A673 (cell line): ENCODE measurements around the gene FAM81A. TPM values are rescaled to one million over a fixed set of nuclear protein-coding genes. Genes with fewer than 3 reads are reported as not detected.

ENCODE experiments used
- BruUV-seq: library from RNA; stranded (reverse); fragments of 400-500 nt; replicated peaks from 2 replicates; lab custom pipeline; 2021; lab: Mats Ljungman, UMichigan
- CTCF ChIA-PET: fragments of 300-600 bp; sonication (Branson Sonifier 250); formaldehyde crosslinking; loops from one replicate; lab custom pipeline; 2022; ENCODE audit warnings: antibody characterized with exemption; lab: Charles Lee
- POLR2A ChIA-PET: fragments of 300-600 bp; sonication (Branson Sonifier 250); formaldehyde crosslinking; loops from one replicate; lab custom pipeline; 2022; ENCODE audit warnings: antibody characterized with exemption; ENCODE audit not compliant: low non-redundant PET; lab: Charles Lee
- DNase-seq: peaks from one replicate; pipeline ENCODE4 v3.0.0-alpha.2; 2015; ENCODE audit warnings: low spot score
- H3K27ac ChIP-seq: fragments of 200-600 bp; sonication (generic); 2 replicates; pipeline ENCODE4 v1.5.1; 2016; ENCODE audit warnings: mixed run types, low read depth, mild to moderate bottlenecking, mixed read lengths, antibody characterized with exemption, low read length; ENCODE audit not compliant: poor library complexity, severe bottlenecking
- H3K27me3 ChIP-seq: fragments of 200-600 bp; sonication (generic); replicated peaks from 2 replicates; pipeline ENCODE4 v1.6.1; 2017; ENCODE audit warnings: mixed run types, low read depth, mild to moderate bottlenecking, mixed read lengths, antibody characterized with exemption, low read length; ENCODE audit not compliant: insufficient read depth, poor library complexity
- H3K36me3 ChIP-seq: fragments of 200-600 bp; sonication (generic); 2 replicates; pipeline ENCODE4 v1.6.1; 2016; ENCODE audit warnings: mixed run types, mild to moderate bottlenecking, mixed read lengths, antibody characterized with exemption, low read length; ENCODE audit not compliant: insufficient read depth, poor library complexity, severe bottlenecking
- H3K4me1 ChIP-seq: fragments of 200-600 bp; sonication (generic); 2 replicates; pipeline ENCODE4 v1.6.1; 2017; ENCODE audit warnings: mixed run types, mild to moderate bottlenecking, mixed read lengths, antibody characterized with exemption, low read length; ENCODE audit not compliant: insufficient read depth, poor library complexity, severe bottlenecking
- H3K4me3 ChIP-seq: fragments of 200-600 bp; sonication (generic); 2 replicates; pipeline ENCODE4 v1.5.1; 2016; ENCODE audit warnings: low read depth, mixed run types, mild to moderate bottlenecking, mixed read lengths, low read length; ENCODE audit not compliant: poor library complexity, severe bottlenecking
- H3K9me3 ChIP-seq: fragments of 200-600 bp; sonication (generic); 2 replicates; pipeline ENCODE4 v1.6.1; 2016; ENCODE audit warnings: mixed run types, low read depth, mild to moderate bottlenecking, mixed read lengths, antibody characterized with exemption, low read length; ENCODE audit not compliant: poor library complexity, severe bottlenecking
- EZH2 ChIP-seq: fragments of 200-600 bp; sonication (generic); IDR thresholded peaks from 2 replicates; pipeline ENCODE4 v1.6.1; 2017; ENCODE audit warnings: borderline replicate concordance, low read depth, mild to moderate bottlenecking, mixed read lengths, antibody characterized with exemption, low read length; ENCODE audit not compliant: poor library complexity, severe bottlenecking
- intact Hi-C: fragments of 100-400 bp; cut with micrococcal nuclease; formaldehyde crosslinking; loops from one replicate; pipeline ENCODE4 v1.10.0; 2022; ENCODE audit not compliant: unreplicated experiment
- total RNA-seq: library from RNA; stranded (reverse); gene quantifications from 2 replicates; pipeline ENCODE4 v1.2.3, GENCODE V29; 2021
- TF ChIP-seq, protein P1 (sequence below): fragments of 300-800, 200-600 bp; sonication (generic); conservative IDR thresholded peaks from 2 replicates; pipeline ENCODE4 v1.5.1; 2017; ENCODE audit warnings: low read depth, mild to moderate bottlenecking, antibody characterized with exemption, low read length, moderate library complexity, mixed read lengths

FAM81A gene
- total RNA-seq, 1 experiment from 2014 or later = not detected

DNA sequence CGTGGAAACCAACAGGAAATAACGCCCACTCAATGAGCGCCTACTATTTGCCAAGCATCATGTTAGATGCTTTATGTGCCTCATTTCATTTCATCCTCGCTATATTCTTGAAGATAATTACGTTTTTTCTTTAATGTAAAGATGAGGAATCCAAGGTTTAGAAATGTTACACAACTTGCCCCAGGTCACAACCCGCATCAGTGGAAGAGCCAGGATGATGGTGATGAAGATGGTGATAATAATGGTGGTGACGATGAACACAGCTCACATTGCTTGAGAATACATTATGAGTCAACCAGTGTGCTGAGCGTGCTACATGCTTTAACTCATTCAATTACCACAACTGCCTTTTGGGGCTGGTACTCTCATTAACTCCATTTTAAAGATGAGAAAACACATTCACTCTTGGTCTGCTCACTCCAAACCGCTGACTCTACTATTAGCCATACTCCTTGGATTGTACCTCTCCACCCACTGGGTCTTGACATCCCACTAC is 43.8 kb upstream of the FAM81A start:
- TF ChIP-seq, protein P1, sequence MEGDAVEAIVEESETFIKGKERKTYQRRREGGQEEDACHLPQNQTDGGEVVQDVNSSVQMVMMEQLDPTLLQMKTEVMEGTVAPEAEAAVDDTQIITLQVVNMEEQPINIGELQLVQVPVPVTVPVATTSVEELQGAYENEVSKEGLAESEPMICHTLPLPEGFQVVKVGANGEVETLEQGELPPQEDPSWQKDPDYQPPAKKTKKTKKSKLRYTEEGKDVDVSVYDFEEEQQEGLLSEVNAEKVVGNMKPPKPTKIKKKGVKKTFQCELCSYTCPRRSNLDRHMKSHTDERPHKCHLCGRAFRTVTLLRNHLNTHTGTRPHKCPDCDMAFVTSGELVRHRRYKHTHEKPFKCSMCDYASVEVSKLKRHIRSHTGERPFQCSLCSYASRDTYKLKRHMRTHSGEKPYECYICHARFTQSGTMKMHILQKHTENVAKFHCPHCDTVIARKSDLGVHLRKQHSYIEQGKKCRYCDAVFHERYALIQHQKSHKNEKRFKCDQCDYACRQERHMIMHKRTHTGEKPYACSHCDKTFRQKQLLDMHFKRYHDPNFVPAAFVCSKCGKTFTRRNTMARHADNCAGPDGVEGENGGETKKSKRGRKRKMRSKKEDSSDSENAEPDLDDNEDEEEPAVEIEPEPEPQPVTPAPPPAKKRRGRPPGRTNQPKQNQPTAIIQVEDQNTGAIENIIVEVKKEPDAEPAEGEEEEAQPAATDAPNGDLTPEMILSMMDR = no peak
- TF ChIP-seq EZH2 = no peak
- no TSS peak for BruUV-seq
- DNase-seq = no peak
- Histone ChIP-seq H3K36me3 (no peaks in the 10 kb centered on the region), H3K27me3 (no peaks in the 10 kb centered on the region), H3K4me3 (no peak overlapping the region), H3K9me3 (no peaks in the 10 kb centered on the region), H3K27ac (no peak overlapping the region), H3K4me1 (no peaks in the 10 kb centered on the region)
- ChIA-PET CTCF (no interaction called here), POLR2A (no interaction called here)
- intact Hi-C loops = no loop called here

DNA sequence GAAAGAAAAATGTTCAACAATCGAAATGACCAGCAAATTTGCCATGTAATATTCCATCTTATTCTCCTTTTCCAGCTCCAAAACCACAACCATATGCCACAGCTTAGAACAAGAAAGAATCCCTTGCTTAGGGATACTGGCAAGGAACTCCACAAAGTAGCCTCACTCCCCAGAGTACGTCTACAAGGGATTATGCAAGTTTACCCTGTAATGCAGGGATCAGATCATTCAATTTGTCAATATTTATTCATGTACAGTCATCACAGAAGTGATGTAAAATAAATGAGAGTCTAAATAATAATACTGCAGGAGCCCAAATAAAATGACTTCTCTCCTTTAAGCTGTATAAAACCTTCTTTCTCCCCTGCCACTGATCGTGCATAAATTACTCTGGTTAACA is 41.8 kb upstream of the FAM81A start:
- Histone ChIP-seq H3K27me3 (no peaks in the 10 kb centered on the region), H3K36me3 (no peaks in the 10 kb centered on the region), H3K27ac (no peak overlapping the region), H3K4me3 (no peak overlapping the region), H3K9me3 (no peaks in the 10 kb centered on the region), H3K4me1 (no peaks in the 10 kb centered on the region)
- no peak for DNase-seq
- no TSS peak for BruUV-seq
- intact Hi-C loops = no loop called here
- TF ChIP-seq, protein P1 = no peak
- CTCF ChIA-PET = no interaction called here
- POLR2A ChIA-PET = no interaction called here

DNA sequence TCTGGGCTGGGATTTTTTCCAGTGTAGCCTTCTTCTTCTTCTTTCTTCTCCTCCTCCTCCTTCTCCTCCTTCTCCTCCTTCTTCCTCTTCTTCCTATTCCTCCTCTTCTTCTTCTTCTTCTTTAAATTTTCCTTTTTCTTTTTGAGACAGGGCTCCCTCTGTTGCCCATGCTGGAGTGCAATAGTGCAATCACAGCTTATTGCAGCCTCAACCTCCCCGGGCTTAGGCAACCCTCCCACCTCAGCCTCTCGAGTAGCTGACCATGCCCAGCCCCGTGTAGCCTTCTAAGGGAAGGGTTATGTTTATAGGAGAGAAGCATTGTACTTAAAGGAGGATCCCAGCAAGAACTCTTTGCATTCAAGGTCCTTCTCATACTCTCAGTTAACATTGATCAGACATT is 41.3 kb upstream of the FAM81A start:
- Histone ChIP-seq H3K4me1 (no peaks in the 10 kb centered on the region), H3K4me3 (no peak overlapping the region), H3K27ac (no peak overlapping the region), H3K9me3 (no peaks in the 10 kb centered on the region), H3K36me3 (no peaks in the 10 kb centered on the region), H3K27me3 (no peaks in the 10 kb centered on the region)
- TF ChIP-seq, protein P1 = no peak
- no peak for TF ChIP-seq EZH2
- CTCF ChIA-PET = no interaction called here
- intact Hi-C loops = no loop called here
- POLR2A ChIA-PET = no interaction called here
- DNase-seq = no peak
- BruUV-seq = no TSS peak
